Measurements from ENCODE around the gene RALGPS1.

The RALGPS1 gene

GRCh38 chr9:126955811-126956210 is 41.2 kb downstream of the RALGPS1 start:
- no peak for DNase-seq (ENCODE audit: low spot score)

- peak; percentile 58 for DNase-seq (ENCODE audit: low spot score)
Measured at GRCh38 chr9:126956917-126957686, 42.5 kb downstream of the RALGPS1 start.

- DNase-seq (ENCODE audit: low spot score) = peak; percentile 27
Measured at GRCh38 chr9:126957687-126958053, 43.1 kb downstream of the RALGPS1 start.

GRCh38 chr9:126959336-126959735 is 44.8 kb downstream of the RALGPS1 start:
- DNase-seq (ENCODE audit: low spot score) = no peak

- no peak for DNase-seq (ENCODE audit: low spot score)
Measured at GRCh38 chr9:126959917-126960316, 45.3 kb downstream of the RALGPS1 start.

- DNase-seq (ENCODE audit: low spot score) = no peak
Measured at GRCh38 chr9:126962336-126962735, 47.8 kb downstream of the RALGPS1 start.

- no peak for DNase-seq (ENCODE audit: low spot score)
Measured at GRCh38 chr9:126965077-126965476, 50.5 kb downstream of the RALGPS1 start.

- DNase-seq (ENCODE audit: low spot score) = peak; percentile 85
Measured at GRCh38 chr9:126965541-126966428, 51.2 kb downstream of the RALGPS1 start.

- DNase-seq (ENCODE audit: low spot score) = no peak
Measured at GRCh38 chr9:126971261-126971660, 56.7 kb downstream of the RALGPS1 start.

GRCh38 chr9:126973651-126974529 is 59.3 kb downstream of the RALGPS1 start:
- no peak for DNase-seq (ENCODE audit: low spot score)

GRCh38 chr9:126974594-126974993 is 60.0 kb downstream of the RALGPS1 start:
- no peak for DNase-seq (ENCODE audit: low spot score)

- no peak for DNase-seq (ENCODE audit: low spot score)
Measured at GRCh38 chr9:126975327-126976220, 61.0 kb downstream of the RALGPS1 start.

GRCh38 chr9:126979461-126979860 is 64.9 kb downstream of the RALGPS1 start:
- DNase-seq (ENCODE audit: low spot score) = no peak

GRCh38 chr9:126980231-126980630 is 65.6 kb downstream of the RALGPS1 start:
- DNase-seq (ENCODE audit: low spot score) = no peak

- DNase-seq (ENCODE audit: low spot score) = no peak
Measured at GRCh38 chr9:126981218-126981617, 66.6 kb downstream of the RALGPS1 start.

- DNase-seq (ENCODE audit: low spot score) = no peak
Measured at GRCh38 chr9:126982215-126983002, 67.8 kb downstream of the RALGPS1 start.

GRCh38 chr9:126983767-126984166 is 69.2 kb downstream of the RALGPS1 start:
- no peak for DNase-seq (ENCODE audit: low spot score)

- DNase-seq (ENCODE audit: low spot score) = peak; percentile 33
Measured at GRCh38 chr9:126984969-126985368, 70.4 kb downstream of the RALGPS1 start.

- DNase-seq (ENCODE audit: low spot score) = peak; percentile 66
Measured at GRCh38 chr9:126985870-126986498, 71.4 kb downstream of the RALGPS1 start.

- DNase-seq (ENCODE audit: low spot score) = no peak
Measured at GRCh38 chr9:126986506-126986951, 71.9 kb downstream of the RALGPS1 start.
